LNCAP (cell line): ENCODE results near the gene SERPINA4.

Source experiments
- CTCF ChIP-seq: fragments of 450-650 bp; IDR thresholded peaks from 2 replicates; pipeline ENCODE4 v1.5.1; 2017; ENCODE audit warnings: mild to moderate bottlenecking

SERPINA4 gene

GRCh38 chr14:94617988-94618822 is 57.0 kb downstream of the SERPINA4 start:
- no peak for TF ChIP-seq CTCF

- no peak for TF ChIP-seq CTCF
These were observed 58.1 kb downstream of the SERPINA4 start for GRCh38 chr14:94619297-94619696.
